GM21619 (cell line): Measurements from ENCODE around the gene BCAS2.
"Not testable (repeated sequence)": the region's sequence is repeated elsewhere in the genome, so short reads cannot be mapped to it uniquely, and the experiment has no call there.

Source experiments
- ATAC-seq: cut with Tn5 transposase; IDR thresholded peaks from one replicate; pipeline ENCODE4 v1.9.1; 2021; ENCODE audit not compliant: unreplicated experiment

BCAS2 gene

DNA sequence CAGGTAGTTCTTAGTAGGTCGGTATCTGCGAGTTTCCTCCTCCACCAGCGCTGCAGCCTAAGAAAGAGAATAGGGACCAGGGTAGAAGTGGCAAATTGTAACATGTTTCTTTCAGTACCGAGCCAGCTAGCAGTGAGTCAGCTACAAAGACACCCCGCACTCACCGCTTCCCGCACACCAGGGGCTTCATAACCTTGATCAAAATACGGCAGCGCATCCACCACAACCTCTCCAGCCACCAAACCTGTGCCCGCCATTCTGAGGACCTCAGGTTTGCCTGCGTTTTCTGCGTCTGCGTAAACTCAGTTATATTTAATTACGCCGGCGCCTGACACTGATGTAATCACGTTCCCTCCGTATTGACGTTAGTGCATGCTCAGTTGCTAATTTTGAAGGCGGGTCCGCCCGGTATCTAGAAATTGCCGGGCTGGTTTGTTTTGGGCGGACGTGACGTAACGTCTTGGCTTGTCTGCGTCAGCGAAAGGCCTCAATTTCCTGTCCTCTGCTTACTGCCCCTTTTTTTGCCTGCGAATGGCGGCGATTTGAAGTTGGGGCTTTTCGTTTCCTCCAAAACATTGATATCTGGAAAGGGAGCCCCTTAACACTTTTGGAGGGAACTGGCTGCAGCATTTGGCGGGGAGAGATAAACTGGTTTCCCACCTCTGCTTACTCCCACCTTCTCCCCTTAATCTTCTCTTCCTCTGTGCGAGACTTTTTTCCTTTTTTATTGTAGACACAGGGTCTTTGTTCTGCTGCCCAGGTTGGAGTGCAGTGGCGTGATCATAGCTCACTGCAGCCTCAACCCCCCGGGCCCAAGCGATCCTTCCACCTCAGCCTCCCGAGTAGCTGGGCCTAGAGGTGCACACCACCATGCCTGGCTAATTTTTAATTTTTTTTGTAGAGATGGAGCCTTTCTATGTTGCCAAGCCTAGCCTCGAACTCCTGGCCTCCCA is at the start of gene BCAS2:
Gene BCAS2, minus strand, starts transcription at position 281 of the 953 bp plus-strand sequence. Its CDS starts 24 bp downstream, at position 257.
- ATAC-seq = peak; percentile 99

DNA sequence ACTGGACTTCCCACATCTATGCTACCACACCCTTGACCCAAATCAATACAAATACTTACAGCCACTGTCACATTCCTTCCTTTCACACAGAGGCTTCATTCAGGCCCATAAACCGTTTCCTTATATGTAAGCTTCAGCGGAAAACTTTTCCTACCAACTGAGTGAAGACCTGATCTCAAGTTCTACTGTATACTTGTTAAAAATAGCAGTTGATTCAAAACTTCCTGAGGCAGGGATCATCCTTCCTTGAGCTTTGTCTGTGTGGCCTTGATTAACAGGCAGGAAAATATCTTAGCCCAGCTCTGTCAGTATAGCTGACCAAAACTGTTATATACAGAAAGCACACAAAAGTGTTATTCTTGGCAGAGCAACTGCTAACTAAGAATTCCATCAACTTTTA is 45.7 kb upstream of the BCAS2 start:
- ATAC-seq = no peak

DNA sequence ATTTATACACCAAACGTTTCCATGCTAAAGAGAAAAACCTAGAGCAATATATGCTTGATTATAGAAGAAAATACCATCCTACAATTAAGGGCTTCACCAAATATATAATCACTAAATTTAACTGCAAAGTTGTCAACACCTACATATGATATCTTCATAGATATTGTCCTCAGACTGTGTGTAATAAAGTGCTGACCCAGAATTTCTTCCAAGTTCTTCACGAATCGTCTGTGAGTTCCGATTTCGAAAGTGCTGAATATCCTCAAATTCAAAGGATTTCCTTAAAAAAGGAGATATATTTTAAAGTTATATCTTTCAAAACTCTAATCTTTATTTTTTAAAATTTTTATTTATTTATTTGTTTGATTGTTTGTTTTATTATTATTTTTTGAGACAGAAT is 41.9 kb upstream of the BCAS2 start:
- ATAC-seq = no peak

DNA sequence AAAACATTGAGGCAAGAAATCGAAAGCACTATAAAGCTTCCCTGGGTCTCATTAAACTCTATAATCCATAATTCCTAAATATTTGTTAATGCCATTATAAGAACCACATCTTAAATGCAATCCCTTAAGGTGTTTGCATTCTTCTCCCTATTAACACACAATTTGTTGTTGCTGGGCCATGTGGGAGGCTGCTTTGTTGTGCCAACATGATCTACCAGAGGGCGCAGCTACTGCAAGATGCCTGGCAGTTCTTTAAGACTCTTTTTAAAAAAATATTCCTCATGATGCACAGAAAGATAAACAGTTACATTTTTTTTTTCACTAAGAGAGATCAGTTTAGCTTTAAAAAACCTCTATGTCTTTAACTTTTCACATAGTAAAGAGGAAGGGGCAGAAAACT is 39.0 kb upstream of the BCAS2 start:
- no peak for ATAC-seq

DNA sequence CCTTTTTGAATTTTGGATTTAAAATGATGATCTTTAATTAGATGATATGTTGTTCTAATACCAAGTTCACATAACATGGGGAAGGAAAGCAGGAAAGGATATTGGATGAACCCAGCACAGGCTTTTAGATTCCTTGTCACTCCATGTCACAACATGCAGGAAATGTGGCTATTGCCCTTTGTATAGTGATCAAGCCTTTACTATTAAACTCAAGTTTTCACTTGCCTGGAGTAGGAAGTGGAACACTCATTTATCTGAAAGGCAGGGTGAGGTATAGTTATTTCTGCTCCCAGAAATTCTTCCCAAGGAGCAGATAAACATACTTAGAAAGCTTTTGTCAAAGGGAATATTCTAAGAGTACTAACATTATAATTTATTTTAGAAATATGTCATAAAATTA is 37.2 kb upstream of the BCAS2 start:
- ATAC-seq = no peak

DNA sequence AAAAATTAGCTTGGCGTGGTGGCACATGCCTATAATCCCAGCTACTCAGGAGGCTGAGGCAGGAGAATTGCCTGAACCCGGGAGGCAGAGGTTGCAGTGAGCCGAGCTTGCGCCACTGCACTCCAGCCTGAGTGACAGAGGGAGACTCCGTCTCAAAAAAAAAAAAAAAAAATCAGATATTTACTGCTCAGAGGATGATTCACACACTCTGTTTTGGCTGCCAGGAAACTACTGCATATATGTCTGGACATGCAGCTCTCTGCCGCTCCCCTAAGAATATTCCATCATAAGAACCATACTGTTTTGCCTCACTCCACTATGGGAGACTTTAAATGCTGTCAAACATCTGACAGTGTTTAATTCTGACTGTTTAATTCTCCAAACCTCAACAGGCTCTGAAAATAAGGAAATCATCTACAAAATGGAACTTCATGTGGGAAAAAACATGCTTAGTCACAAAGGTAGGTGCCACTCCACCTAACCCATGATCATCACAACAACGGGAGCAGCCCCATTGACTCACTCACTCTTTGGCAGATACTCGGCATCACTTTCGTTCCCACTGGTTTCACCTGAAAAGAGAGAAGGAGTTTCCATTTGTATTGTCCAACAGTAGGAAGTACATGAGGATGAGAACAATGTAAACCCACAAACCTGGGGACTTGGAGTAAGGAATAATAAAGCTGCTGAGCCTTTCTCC is 29.3 kb upstream of the BCAS2 start:
- ATAC-seq = no peak

DNA sequence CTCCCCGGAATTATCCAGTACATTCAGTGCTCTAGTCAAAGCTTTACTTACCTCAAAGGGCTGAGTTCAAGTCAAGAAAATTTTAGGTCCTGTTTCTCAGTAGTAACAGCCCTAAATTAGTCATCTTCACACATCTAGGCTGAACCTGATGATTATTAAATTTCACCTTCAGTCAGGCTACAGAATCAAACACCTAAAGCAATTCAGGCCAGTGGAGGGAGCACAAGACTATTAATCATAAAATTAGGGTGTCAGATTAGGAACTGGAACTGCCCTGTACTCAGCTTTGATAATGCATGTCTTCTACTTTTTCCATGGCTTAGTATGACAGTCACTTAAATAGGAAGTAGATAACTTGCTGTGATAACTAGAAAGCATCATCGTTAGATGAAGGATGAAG is 28.4 kb upstream of the BCAS2 start:
- ATAC-seq = no peak

DNA sequence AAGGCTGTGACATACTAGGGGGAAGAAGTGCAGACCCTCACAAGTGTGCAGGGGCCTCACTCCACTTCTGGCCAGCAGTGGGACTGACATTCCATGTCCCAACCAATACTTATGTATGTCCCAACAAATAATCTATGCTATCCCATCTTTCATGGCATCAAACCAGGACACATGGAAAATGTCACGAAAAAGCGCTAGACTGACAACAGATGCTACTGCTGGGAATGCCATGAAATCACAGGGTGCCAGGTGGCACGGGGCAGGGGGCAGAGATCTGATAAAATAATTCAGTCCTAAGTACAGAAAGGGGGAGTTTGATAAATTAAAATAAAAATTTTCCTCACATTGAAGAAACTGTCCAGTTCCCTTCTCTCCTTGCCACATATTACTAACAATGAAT is 27.6 kb upstream of the BCAS2 start:
- ATAC-seq = no peak

DNA sequence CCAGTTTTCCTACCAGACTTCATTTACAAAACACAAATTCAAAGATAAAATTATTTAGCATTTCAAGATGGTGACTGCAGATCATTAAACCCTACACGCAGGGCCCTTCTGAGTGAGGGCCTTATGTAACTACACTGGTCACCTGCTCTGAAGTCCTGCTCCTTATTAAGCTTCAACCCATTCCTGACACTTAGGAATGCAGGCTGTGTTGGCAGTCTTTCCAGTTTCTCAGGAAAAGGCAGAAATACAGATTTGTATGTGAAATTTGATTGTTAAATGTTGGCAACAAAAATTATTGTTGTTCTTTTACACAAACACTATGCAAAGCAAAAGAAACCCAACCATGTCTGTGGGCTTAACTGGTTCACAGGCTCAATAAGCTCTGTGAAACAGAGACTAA is 25.8 kb upstream of the BCAS2 start:
- no peak for ATAC-seq

DNA sequence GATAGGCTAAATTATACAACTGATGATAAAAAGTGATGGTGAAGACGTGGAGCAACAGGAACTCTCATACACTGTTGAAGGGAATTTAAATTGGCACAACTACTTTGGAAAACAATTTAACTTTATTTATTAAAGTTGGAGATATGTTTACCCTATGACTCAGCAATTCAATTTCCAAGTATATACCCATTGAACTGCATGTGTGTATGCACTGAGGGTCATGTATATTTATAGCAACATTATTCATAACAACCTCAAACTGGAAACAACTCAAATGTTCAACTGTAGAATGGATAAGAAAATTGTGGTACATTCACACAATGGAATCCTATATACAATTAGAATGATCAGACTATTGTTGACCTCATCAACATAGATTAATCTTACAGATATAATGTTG is 16.5 kb upstream of the BCAS2 start:
- ATAC-seq = no peak

DNA sequence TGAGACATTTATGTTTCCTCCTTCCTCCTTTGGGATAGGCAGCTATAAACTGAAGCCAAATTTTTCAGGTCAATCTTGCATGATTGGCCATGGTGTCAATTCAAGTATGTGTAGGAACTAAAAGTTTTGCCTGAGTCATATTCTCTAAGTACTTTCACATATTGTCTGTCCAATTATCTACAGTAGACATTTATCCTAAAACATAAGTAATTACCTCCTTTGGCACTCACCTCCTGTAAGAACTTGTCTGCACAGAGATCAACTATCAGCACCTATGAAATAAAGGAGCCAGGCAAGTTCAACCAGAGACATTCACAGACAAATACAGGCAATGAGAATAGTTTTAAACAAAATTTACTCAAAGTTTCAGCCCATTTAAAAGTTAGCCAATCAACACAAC is 14.2 kb upstream of the BCAS2 start:
- no peak for ATAC-seq

DNA sequence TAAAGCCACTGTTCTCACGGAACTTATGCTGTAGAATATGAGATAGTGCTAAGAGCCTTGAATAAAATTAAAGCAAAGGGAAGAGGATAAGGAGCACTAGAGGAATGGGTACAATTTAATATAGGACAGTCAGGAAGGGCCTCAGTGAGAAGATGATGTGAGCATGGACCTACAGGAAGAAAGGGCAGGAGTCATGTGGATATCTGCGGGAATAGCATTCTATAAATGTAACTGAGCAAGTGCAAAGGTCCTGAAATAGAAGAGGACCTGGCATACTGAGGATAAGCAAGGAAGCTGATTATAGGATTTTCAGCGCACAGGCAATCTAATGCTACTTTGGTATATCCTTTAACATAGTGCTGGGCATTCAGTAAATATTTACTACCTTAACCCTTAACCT is 12.6 kb upstream of the BCAS2 start:
- no peak for ATAC-seq

DNA sequence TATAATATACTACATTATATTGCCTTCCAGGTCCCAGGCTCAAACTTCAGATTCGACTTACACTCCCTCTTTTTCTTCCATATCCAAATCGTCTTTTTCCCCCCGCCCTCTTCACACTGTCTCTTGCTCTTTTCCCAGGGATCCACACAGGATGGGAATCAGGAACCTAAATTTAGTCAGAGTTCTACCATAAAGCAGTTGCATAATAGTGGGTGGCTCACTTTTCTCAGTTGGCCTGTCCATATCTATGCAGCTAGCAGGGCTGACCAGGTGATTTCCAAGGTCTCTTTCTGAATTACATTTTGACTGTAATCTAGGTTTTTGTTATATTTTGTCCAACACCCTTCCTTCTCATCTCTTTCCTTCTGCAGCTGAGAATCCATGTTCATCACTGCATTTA is 7.7 kb upstream of the BCAS2 start:
- no peak for ATAC-seq

DNA sequence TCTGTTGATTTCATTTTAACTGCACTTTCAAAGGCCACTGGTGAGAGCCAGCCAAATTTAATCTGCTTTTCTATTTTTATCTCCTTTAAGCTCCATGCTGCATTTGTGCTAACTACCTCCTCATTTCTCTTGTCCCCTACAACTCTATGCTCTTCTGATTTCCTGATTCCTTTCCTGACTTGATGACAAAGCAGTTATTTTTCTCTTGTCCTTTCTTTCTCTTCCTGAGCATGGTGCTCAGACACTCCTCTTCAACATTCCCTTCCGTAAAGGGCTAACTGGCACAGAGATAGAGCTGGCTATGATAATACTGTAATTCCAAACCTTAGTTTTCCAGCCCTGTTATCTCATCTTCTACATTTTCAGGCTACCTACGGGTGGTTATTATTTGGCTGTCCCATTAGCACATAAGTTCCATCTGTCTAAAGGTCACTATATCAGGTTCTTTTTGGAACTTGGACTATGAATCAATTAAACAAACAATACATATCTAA is 6.8 kb upstream of the BCAS2 start:
- ATAC-seq = no peak

DNA sequence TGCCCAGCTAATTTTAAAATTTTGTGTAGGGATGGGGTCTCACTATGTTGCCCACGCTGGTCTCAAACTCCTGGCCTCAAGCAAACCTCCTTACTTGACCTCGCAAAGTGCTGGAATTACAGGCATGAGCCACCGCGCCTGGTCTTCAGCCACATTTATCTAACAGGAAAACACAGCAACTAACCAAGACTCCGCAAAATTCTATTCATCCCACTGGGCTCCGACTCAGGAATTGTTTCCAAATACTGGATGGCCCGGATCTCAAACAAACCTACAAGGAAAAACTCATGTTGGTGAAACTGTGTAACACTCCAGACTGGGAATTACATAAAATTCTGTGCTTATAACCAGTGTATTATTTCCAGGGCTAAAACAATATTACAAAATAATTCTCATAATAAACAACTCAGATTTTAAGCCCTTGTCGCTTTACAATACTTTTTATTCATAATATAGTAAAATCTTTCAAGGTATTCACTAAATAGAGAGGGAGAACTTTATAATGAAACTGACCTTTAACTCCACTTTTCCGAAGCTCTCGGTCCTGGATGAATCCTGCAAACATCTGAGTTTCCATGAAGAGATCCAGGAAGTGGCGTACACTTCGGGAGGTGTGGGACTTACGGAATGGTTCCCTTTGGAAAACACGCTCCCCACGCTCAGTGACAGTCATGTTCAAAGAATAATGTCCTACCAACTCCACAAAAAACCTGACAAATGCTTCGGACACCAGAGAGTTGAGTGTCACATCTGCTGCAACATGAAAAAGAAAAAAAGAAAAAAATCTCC is 6.0 kb upstream of the BCAS2 start:
- ATAC-seq = no peak

DNA sequence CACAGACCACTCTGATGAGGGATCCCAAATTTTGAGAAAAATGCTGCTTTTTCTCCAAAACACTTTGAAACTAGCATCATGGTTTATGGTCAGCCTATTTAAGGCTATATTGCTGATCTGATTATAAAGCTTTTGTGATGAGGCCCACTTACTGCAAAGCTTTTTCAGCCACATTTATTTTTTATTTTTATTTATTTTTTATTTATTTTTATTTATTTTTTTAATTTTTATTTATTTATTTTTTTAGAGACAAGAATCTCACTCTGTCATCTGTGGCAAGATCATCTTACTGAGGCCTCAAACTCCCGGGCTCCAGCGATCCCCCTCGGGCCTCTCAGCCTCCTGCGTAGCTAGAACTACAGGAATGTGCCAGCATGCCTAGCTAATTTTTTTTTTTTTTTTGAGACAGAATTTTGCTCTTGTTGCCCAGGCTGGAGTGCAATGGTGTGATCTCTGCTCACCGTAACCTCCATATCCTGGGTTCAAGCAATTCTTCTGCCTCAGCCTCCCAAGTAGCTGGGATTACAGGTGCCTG is 5.2 kb upstream of the BCAS2 start:
- no peak for ATAC-seq

DNA sequence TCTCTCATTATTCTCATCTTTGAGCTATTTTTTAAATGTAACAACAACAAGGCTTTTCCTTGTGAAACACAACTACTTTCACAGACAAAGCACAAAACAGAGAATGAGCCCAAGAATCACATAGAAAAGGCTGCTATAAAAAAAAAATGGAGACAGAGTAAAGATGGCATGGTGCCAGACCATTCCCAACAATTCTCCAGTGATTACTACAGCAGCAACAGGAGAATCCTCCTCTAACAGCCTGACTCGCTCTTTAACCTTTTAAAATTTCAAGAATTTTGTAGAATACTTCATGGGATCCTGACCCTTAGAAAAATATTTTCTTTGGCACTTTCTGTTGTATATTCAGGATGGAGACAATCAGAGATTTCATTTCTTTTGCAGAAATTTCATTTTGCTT is 3.8 kb upstream of the BCAS2 start:
- ATAC-seq = no peak

DNA sequence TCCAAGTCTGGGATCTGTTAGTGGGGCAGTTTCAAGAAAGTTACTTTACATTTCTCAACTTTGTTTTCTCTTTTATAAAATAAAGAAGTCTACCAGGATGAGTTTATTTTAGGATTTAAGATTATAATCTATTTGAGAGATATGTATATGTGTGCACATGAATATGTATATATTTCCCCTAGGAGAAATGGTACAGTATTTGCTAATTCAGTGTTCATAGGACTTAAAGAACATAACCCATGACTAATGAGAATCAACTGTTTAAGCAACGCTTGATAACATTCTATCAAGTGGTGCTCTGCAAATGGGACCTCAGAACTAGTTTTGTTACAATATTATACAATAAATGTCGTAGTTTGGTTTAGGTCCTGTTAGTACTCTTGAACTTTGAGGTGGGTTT is 7.0 kb downstream of the BCAS2 start:
- no peak for ATAC-seq

DNA sequence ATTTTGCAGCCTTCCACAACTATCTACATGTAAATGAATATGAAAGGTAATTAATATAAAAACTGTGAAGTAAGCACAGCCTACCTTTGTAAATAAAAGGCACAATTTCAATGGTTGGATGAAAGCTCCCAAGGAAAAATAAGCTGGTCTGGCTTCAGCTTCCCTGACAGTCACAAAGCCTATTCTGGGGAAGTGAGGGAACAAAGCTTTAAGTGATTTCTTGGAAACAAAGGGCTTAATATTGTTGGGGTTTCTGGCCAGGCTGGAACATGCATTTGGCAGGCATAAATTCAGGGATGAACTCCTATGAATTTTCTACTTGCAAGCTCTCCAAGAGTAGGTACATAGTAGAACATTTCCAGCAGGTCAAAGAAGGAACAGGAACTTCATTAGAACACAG is 17.3 kb downstream of the BCAS2 start:
- ATAC-seq = no peak

DNA sequence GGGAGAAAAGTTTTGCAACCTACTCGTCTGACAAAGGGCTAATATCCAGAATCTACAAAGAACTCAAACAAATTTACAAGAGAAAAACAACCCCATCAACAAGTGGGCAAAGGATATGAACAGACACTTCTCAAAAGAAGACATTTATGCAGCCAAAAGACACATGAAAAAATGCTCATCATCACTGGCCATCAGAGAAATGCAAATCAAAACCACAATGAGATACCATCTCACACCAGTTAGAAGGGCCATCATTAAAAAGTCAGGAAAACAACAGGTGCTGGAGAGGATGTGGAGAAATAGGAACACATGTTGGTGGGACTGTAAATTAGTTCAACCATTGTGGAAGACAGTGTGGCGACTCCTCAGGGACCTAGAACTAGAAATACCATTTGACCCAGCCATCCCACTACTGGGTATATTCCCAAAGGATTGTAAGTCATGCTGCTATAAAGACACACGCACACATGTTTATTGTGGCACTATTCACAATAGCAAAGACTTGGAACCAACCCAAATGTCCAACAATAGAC is 18.4 kb downstream of the BCAS2 start:
- ATAC-seq = not testable (repeated sequence)

DNA sequence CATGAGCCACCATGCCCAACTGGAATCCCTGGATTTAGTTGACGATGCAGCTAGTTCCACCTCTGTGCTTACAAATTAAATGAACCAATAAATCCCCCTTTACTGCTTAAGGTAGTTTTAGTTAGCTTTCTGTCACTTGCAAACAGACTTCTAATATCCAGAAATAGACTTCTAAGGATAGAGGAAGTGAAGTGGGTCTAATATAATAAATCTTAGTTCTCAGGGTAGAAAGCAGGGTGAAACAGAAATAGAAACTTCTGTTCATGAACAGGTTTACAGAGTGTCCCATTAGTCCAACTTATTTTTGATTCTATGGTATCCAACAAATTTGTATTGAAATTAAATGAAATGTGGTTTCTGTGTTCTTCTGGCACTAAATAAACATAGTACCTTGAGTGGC is 20.1 kb downstream of the BCAS2 start:
- no peak for ATAC-seq
